22Rv1 (cell line): Measurements from ENCODE around the gene TMLHE.

ENCODE experiments used
- CTCF ChIP-seq: fragments of 450-650 bp; IDR thresholded peaks from 2 replicates; pipeline ENCODE4 v1.5.1; 2017; ENCODE audit warnings: mild to moderate bottlenecking
- ZFX ChIP-seq: fragments of 450-650 bp; IDR thresholded peaks from 2 replicates; pipeline ENCODE4 v1.6.1; 2017; ENCODE audit warnings: antibody characterized with exemption, borderline replicate concordance

GRCh38 chrX:155612312-155613224 is at the start of gene TMLHE, which contains the start of gene SPRY3:
- TF ChIP-seq CTCF (no peak), ZFX (no peak)
